ENCODE results near the gene B4GALT3.

DNA sequence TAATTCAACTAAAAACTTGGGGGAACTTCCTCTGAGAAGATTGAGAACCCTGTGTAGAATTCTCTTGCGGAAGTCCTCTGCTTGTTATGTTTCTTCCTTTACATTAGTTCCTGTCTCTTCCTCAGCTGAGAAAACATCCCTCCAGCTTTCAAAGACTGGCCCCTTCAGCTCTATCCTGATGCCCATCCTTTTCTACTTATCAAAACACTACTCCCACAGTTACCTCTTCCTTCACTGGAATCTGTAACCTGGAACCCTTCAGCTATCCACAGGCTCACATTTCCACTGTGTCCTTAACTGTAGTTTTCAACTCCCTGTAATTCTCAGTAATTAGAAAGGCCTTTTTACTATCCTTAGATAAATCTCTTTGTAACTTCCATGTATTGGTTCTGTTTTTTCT lies 38.9 kb downstream of the B4GALT3 start:
- no peak for TF ChIP-seq POLR2A (IDR thresholded peaks at IDR 0.05)
- TF ChIP-seq, protein P1, sequence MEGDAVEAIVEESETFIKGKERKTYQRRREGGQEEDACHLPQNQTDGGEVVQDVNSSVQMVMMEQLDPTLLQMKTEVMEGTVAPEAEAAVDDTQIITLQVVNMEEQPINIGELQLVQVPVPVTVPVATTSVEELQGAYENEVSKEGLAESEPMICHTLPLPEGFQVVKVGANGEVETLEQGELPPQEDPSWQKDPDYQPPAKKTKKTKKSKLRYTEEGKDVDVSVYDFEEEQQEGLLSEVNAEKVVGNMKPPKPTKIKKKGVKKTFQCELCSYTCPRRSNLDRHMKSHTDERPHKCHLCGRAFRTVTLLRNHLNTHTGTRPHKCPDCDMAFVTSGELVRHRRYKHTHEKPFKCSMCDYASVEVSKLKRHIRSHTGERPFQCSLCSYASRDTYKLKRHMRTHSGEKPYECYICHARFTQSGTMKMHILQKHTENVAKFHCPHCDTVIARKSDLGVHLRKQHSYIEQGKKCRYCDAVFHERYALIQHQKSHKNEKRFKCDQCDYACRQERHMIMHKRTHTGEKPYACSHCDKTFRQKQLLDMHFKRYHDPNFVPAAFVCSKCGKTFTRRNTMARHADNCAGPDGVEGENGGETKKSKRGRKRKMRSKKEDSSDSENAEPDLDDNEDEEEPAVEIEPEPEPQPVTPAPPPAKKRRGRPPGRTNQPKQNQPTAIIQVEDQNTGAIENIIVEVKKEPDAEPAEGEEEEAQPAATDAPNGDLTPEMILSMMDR (IDR thresholded peaks at IDR 0.05) = no peak
- no peak for TF ChIP-seq POLR2AphosphoS5 (IDR thresholded peaks at IDR 0.05)
